Activated CD4-positive, alpha-beta T cell treated with anti-CD3 and anti-CD28 coated beads, Interleukin-2, amount 50 U/mL, for 24 hours (primary cell): ENCODE results near the gene ERVV-1.
A peak's percentile ranks its signal among the peaks of the same experiment; 100 is the strongest.
"Not testable (repeated sequence)": the region's sequence is repeated elsewhere in the genome, so short reads cannot be mapped to it uniquely, and the experiment has no call there.

ENCODE experiments used
- DNase-seq, 2 donors: peaks; one replicate each; pipeline ENCODE4 v3.0.0-alpha.2; 2020; ENCODE audit warnings: low read depth in 1 of 2, low spot score in 1 of 2

The ERVV-1 gene, protein sequence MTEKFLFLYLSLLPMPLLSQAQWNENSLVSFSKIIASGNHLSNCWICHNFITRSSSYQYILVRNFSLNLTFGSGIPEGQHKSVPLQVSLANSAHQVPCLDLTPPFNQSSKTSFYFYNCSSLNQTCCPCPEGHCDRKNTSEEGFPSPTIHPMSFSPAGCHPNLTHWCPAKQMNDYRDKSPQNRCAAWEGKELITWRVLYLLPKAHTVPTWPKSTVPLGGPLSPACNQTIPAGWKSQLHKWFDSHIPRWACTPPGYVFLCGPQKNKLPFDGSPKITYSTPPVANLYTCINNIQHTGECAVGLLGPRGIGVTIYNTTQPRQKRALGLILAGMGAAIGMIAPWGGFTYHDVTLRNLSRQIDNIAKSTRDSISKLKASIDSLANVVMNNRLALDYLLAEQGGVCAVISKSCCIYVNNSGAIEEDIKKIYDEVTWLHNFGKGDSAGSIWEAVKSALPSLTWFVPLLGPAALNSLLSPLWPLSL

DNA sequence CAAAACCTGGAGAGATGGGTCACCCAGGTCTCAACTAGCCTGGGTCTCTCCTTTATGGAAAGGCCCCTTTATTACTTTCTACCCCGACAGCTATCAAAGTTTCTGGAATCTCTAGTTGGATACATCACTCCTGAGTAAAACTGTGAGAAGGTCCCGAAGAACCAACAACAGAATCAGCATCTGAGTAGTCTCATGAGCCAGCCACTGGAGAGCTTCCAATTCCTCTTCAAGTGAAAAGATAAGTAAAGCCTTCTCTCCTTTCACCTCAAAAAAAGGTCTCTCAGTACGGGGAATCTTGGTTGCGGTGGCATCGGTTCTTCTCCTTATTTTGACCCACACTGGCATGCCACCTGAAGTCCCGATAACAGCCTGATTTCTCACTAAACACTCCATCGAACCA lies at the start of gene ERVV-1:
Gene ERVV-1 (plus strand): TSS at position 301 of the 400 bp plus-strand sequence. CDS start 170 bp downstream, outside the sequence.
- no peak for DNase-seq

DNA sequence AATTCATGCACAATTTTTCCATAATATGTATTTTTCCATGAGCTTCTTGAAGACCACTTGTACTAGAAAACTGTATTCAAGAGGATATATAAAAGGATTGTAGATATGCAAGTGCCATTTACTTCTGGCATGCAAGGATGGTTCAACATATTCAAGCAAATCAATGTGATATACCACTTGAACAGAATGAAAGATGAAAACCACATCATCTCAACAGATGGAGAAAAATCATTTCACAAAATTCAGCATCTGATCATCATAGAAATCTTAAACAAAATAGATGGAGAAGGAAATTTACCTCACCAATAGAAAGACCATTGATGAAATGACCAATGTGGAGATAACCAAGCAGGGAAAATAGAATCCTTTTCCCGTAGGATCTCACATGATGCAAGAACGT lies 45.9 kb upstream of the ERVV-1 start:
- no peak for DNase-seq

DNA sequence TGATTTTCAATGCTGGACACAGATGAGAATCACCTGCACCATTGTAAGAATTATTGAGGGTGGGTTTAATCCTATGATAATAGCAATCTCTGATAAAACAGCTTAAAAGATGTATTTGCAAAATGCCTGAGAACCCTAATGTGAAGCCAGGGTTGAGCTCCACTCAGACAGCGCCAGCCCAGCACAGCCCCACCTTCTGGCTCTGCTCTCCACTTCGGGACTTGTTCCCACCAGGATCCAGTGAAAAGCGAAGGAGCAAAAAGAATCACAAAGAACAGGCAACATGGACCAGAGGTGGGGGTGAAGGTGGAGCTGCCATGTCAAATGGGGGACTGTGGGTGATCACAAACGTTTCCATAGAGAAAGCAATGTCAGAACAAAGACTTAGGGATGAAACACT lies 32.4 kb upstream of the ERVV-1 start:
- no peak for DNase-seq

DNA sequence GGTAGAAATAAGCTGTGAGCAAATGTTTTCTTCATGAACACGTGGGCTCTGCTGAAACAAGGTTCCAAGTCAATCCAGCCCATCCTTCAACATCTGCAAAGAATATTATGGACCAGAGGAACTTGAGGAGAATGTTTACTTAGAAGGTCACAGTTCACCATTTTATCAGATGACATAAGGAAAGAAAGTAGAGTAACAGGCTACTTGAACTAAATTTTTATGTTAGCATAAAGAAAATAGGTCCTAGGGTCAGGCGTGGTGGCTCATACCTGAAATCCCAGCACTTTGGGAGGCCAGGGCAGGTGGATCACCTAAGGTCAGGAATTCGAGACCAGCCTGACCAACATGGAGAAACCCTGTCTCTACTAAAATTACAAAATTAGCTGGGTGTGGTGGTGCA lies 30.6 kb upstream of the ERVV-1 start:
- not testable (repeated sequence) for DNase-seq

DNA sequence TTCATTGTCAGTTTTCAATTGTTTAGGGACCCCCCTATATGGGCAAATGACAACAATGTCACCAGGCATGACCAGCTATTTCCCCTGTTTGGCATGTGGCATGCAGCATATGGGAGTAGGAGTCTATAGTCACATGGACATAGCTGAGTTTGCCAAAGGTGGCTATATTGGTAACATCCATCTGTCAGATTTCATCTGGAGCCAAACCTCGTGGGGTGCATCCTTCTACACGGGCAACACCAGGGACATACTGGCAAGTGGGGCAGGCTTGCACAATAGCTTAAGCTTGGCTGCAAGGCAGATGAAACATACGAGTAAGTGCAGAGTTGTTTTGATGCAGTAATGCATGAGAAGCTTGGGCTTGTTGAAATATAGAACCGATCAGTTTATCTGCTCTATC lies 26.5 kb upstream of the ERVV-1 start:
- no peak for DNase-seq

DNA sequence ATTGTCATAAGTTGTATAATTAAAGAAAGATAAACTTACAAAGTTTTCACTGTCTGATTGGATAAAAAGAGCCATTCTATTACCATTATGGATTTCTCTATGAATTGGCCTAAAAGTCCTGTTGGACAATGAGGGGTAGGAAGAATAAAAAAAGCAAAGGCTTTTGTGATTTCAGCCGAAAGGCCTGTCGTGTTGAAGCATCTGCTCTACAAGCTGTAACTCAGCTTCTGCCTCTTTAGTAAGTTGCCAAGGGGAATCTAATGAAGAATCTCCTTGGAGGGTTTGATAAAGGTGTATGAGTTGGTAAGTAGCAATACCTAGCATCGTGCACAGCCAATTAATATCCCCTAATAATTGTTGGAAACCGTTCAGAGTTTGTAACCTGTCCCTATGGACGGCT lies 25.2 kb upstream of the ERVV-1 start:
- no peak for DNase-seq

DNA sequence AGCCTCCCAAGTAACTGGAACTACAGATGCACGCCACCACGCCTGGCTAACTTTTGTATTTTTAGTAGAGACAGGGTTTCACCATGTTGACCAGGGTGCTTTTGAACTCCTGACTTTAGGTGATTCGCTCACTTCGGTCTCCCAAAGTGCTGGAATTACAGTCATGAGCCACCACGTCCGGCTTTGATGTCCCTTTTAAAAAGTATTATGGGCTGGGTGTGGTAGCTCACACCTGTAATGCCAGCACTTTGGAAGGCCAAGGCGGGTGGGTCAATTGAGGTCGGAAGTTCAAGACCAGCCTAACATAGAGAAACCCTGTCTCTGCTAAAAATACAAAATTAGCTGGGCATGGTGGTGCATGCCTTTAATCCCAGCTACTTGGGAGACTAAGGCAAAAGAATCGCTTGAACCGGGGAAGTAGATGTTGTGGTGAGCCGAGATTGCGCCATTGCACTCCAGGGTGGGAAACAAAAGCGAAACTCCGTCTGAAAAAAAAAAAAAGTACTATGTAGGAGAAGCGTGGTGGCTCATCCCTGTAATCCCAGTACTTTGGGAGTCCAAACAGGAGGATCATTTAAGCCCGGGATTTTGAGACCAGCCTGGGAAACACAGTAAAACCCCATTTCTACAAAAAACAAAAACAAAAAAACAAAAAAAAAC lies 22.8 kb upstream of the ERVV-1 start:
- no peak for DNase-seq

DNA sequence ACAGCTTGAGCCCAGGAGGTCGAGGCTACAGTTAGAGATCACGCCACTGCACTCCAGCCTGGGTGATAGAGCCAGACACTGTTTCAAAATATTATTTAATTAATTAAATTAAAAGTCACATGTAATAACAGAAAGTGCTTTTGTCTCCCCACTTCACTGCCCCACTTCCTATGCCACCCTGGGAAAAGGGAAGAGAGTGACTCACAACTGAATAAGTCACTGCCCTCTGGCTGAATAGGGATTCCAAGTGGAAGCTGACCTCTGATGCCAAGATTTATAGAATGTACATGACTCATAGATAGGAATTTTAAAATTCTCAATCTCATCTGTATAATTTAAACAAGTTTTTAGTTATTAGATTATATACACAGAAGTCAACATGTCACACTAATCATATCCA lies 22.2 kb upstream of the ERVV-1 start:
- DNase-seq = no peak

DNA sequence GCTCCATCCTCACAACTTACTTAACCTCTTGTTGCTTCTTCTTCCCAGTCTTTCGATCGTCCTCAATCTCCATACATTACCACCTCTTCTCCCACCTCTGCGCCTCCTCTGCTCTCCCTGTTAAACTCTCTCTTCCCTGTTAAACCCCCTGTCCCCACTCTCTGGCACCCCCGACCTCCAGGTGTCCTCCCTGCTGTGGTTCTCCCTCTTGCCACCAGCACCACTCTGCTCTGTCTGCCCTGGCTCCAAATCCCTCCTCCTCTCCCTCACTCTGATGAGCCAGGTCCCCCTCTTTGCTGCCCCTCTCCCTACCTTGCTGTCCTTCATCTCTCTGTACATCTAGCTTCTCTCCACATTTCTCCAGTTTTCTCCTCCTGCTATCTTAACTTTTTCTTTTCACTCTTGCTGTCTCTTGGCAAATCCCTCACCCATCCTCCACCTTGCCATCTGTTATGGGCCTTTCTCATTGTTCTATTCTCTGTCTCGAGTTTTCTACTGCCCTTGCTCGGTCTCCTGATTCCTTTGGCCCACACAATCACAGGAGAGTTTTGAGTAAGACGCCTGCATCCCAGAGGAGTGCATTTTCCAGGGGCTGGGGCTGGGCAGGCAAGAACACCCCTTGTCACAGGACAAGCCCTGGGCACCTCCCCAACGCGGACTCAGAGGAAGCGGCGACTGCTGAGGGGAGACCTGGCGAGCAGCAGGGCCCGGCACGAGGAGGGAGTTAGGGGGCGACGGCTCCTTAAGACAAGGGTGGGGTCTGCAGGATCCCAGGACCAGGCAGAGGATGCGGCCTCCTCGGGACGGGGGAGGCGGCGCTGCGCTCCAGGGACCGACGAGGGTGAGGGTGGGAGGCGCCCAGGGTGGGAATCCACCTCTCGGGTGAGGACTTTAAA lies 21.4 kb upstream of the ERVV-1 start:
- no peak for DNase-seq

DNA sequence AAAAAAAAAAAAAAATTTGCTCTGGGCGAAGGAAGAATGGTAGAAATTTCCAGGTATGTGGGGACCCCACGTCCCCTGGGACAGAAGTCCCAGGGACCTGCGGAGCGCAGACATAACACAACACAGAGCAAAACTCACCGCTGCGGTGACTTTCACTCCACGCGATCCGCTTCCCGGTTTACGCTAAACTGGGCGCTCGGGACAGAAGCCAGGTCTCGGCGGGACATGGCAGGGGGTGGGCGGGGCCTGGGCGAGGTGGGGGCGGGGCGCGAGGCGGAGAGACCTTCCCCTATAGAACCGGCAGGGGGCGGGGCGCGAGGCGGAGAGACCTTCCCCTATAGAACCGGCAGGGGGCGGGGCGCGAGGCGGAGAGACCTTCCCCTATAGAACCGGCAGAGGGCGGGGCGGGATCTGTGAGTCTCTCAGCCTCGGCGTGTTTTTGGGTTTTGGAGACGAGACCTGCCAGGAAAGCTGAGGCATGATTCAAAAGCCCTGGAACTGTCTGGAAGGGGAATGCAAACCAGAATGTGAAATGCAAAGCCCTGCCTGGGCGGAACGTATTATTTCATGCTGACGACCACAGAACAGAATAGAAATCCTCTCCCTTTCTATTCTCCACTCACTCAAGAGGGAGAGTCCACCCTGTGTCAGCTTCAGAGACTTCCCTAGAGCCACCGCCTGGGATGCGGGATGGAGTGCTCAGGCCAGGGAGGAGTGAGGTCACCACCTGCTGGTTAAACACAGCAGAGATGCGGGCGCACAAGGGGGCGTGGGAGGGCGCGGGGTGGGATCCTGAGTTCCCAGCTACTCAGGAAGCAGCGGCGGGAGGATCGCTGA lies 20.2 kb upstream of the ERVV-1 start:
- DNase-seq = peak; percentile 49 to 67

DNA sequence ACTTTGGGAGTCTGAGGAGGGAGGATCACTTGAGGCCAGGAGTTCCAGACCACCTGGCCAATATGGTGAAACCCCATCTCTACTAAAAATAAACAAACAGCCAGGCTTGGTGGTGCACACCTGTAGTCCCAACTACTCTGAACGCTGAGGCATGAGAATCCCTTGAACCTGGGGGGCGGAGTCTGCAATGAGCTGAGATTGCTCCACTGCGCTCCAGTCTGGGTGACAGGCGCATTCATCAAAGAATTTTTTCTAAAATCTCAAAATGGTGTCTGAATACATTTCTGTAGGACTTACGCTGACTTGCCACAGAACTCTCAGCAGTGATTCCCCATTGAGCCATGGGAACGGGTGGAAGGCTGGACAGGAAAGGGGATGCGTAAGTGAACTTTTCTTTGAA lies 18.0 kb upstream of the ERVV-1 start:
- DNase-seq = no peak

DNA sequence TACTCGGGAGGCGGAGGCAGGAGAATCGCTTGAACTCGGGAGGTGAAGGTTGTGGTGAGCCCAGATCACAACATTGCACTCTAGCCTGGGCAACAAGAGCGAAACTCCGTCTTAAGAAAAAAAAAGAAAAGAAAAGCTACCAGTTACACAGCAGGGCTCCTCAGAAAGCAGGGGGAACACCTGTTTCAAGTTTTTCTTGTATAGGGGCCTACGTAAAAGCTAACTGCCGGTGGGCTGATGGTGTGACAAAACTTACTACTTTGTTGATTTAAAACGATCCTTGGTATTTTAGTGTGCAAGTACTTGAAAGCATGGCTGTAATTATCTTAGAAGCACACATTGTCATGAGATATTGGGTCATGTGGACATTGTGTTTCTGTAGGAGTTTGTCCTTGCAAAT lies 15.7 kb upstream of the ERVV-1 start:
- DNase-seq = no peak

DNA sequence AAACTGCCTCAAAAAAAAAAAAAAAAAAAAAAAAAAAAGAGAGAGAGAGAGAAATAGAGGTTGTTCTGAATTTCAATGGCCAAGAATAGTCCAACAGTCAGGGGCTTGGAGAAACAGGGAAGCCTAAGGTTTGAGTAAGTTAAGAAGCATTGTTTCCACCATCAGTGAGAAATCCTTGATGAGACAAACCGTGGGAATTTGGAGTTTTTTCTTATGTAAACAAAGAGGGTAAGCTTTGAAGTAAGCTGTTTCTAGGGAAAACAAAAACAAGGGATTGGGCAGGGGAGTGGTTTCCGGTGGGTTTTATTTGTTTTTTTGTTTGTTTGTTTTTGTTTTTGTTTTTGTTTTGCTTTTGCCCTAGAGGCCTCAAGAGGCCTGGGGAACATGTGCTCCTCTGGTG lies 11.2 kb upstream of the ERVV-1 start:
- DNase-seq = no peak

DNA sequence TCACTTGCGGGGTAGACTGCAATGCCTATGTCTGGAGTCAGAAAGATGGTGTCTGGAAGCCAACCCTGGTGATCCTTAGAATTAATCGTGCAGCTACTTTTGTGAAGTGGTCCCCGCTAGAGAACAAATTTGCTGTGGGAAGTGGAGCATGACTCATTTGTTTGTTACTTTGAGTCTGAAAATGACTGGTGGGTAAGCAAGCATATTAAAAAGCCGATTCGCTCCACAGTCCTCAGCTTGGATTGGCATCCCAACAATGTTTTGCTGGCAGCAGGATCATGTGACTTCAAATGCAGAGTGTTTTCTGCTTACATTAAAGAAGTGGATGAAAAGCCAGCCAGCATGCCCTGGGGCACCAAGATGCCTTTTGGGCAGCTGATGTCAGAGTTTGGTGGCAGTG lies 9.5 kb upstream of the ERVV-1 start:
- DNase-seq = no peak

DNA sequence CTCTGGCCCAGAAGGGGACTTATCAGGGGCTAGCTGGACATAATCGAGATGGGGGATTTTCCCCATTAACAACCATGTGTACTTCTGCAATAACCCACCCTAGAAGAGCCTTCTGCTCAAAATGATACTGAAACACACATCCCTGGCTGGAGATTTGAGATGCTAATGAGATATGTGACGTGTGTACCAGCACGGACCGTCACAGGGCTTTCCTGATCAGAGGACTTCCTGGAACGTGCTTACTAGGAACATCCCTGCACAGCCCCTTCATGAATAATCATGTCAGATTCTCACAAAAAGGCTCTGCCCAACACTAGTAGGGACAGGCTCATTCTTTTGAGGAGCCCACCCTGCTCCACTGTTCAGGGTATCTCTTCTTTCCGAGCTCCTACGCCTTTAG lies 6.5 kb upstream of the ERVV-1 start:
- DNase-seq = no peak

DNA sequence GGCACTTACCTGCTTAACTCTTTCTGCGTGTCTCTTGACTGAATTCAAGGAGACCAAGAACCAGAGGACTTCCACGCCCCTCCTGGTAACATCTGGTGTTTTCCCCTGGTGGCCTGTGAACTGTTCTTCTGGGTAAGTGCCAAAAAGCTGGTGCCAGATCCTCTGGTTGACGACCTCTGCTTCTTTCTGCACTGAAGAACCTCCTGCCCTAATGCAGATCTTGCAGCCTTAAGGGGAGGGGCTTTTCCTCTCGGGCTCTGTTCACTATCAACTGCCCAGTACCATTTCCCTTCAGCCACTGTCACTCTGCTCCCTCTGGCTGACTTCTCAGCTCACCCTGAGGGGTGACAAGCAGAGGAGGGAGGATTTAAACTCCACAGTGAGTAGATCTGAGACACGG lies 6.1 kb upstream of the ERVV-1 start:
- no peak for DNase-seq

DNA sequence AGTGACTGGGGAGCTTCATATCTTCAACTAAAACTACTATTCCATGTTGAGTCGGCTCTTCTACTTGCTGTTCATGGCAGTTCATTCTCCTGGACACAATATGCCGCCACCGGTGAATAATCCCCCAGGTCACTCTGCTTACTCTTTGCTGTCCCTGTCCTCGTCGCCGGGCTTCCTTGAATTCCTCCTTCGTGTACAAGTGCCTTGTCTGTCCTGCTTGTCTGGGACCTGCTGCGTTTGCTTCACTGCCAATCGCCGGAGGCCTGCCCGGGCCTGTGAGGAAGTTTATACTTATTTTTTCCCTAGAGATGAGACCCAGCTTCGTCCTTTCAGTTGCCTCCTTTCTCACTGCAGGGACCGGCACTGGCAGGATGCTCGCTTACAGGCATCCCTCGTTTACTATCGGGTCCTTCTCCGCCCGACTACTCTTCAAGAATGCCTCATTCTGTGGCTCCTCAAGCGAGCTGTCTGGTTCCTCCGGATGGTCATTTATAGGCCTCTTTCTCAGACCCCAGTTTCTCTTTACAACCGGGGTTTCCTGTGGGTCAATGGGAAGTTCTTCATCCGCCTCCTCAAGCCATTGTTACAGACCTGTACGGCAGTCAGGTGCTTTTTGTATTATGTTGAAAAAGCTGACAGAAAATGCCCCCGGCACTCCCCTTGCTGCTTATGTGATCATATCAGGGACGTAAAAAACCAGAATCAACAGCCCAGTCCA lies 5.5 kb upstream of the ERVV-1 start:
- DNase-seq = no peak

DNA sequence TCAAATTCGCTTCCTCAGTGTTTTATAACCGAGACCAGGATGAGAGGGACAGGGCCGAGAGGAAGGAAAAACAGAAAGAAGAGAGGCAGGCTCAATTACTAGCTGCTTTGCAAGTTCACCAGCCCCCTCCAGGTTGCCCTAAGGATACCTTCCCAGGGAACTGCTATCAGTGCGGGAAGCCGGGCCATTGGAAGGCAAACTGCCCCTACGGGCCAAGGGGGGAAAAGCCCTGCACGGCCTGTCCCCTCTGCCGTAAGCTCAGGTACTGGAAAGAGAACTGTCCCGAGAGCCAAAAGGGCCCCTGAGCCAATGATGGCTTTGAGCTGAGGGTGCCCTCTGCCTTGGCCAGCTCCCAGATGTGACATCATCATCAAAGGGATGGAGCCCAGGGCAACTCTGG lies 3.2 kb upstream of the ERVV-1 start:
- no peak for DNase-seq

DNA sequence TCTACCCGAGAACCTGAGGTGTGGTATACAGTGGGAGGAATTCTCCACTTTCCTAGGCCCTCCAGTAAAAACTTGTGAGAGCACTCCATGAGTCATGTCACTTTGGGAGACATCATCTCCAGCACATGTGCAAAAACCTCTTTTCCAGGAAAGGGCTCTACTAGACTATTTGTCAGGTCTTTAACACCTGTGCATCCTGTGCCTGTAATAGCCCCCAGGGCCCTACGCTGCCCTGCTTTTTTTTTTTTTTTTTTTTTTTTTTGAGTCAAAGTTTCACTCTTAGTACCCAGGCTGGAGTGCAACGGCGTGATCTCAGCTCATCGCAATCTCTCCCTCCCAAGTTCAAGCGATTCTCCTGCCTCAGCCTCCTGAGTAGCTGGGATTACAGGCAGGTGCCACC lies 1.7 kb upstream of the ERVV-1 start:
- no peak for DNase-seq

DNA sequence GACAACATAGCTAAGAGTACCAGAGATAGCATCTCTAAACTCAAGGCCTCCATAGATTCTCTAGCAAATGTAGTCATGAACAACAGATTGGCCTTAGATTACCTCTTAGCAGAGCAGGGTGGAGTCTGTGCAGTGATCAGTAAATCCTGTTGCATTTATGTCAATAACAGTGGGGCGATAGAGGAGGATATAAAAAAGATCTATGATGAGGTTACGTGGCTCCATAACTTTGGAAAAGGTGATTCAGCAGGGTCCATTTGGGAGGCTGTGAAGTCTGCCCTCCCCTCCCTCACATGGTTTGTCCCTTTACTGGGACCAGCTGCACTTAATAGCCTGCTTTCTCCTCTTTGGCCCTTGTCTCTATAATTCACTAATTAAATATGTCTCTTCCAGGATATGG lies 1.4 kb downstream of the ERVV-1 start:
- DNase-seq = no peak
